B cell (primary cell): ENCODE results near the gene TOB2. TPM values are rescaled to one million over a fixed set of nuclear protein-coding genes. Genes with fewer than 3 reads are reported as not detected.

ENCODE experiments used
- ATAC-seq: fragments of 200-7000 bp; cut with Tn5 transposase; one replicate; pipeline ENCODE4 v1.10.0; 2021; ENCODE audit warnings: low read depth, mild to moderate bottlenecking, moderate number of reproducible peaks, moderate library complexity
- CTCF ChIA-PET: fragments of 350-600 bp; sonication (Branson Sonifier 250); formaldehyde crosslinking; loops from one replicate; lab custom pipeline; 2021; ENCODE audit warnings: antibody characterized with exemption, inconsistent platforms; lab: Charles Lee
- POLR2A ChIA-PET: fragments of 350-600 bp; sonication (Branson Sonifier 250); formaldehyde crosslinking; loops from one replicate; lab custom pipeline; 2021; ENCODE audit warnings: antibody characterized with exemption; lab: Charles Lee
- DNase-seq: peaks from one replicate; pipeline ENCODE4 v3.0.0; 2013
- H2AFZ ChIP-seq: 2 replicates; pipeline ENCODE4 v1.6.1; 2012; ENCODE audit warnings: mild to moderate bottlenecking, low read depth, low read length; ENCODE audit not compliant: insufficient read depth, poor library complexity, severe bottlenecking
- H3K27ac ChIP-seq, 2 donors: 1 replicate in 1 of 2; 2 replicates in 1 of 2; pipeline ENCODE4 v1.5.1; 2012 to 2013; ENCODE audit warnings: low read length in 2 of 2, mild to moderate bottlenecking in 2 of 2, moderate library complexity in 1 of 2
- H3K27me3 ChIP-seq, 4 experiments: fragments of 200-600 bp in 1 of 4; sonication (generic) in 1 of 4; replicated peaks in 1 of 4; 1 replicate in 2 of 4; 2 replicates in 2 of 4; pipeline versions ENCODE4 v1.6.1 to v1.7.0; 2013 to 2016; ENCODE audit warnings: low read length in 3 of 4, mild to moderate bottlenecking in 2 of 4, mixed read lengths in 1 of 4, moderate library complexity in 1 of 4; ENCODE audit not compliant: insufficient read depth in 4 of 4, control insufficient read depth in 3 of 4; ENCODE audit errors: control extremely low read depth in 1 of 4
- H3K36me3 ChIP-seq, 2 experiments: replicated peaks in 1 of 2; 1 replicate in 1 of 2; 2 replicates in 1 of 2; pipeline versions ENCODE4 v1.6.1 to v1.7.1; 2013; ENCODE audit warnings: low read length in 1 of 2; ENCODE audit not compliant: insufficient read depth in 2 of 2, control insufficient read depth in 1 of 2; ENCODE audit errors: control extremely low read depth in 1 of 2, extremely low read depth in 1 of 2
- H3K4me1 ChIP-seq, 2 donors: fragments of 200-600 bp in 1 of 2; sonication (generic) in 1 of 2; 1 replicate in 1 of 2; 2 replicates in 1 of 2; pipeline versions ENCODE4 v1.5.1 to v1.6.1; 2013 to 2017; ENCODE audit warnings: low read length in 2 of 2; ENCODE audit not compliant: control insufficient read depth in 2 of 2, insufficient read depth in 2 of 2
- H3K4me2 ChIP-seq: replicated peaks from 2 replicates; pipeline ENCODE3; 2012; ENCODE audit warnings: mild to moderate bottlenecking, low read depth, low read length; ENCODE audit not compliant: poor library complexity, severe bottlenecking
- H3K4me3 ChIP-seq, 5 experiments: fragments of 200-600 bp in 1 of 5; sonication (generic) in 1 of 5; 1 replicate in 3 of 5; 2 replicates in 2 of 5; pipeline versions ENCODE4 v1.5.1 to v1.7.0; 2011 to 2016; ENCODE audit warnings: low read length in 4 of 5, mild to moderate bottlenecking in 4 of 5, low read depth in 2 of 5, control low read depth in 1 of 5, moderate library complexity in 1 of 5; ENCODE audit not compliant: insufficient read depth in 1 of 5; ENCODE audit errors: control extremely low read depth in 1 of 5, extremely low read depth in 1 of 5
- H3K79me2 ChIP-seq: fragments of 200-600 bp; sonication (generic); one replicate; pipeline ENCODE4 v1.6.0; 2016; ENCODE audit warnings: low read length; ENCODE audit not compliant: control insufficient read depth, insufficient read depth
- H3K9ac ChIP-seq: fragments of 200-600 bp; sonication (generic); 2 replicates; pipeline ENCODE4 v1.6.1; 2017; ENCODE audit warnings: mild to moderate bottlenecking, low read length, moderate library complexity
- H3K9me3 ChIP-seq, 3 donors: one replicate each; pipeline versions ENCODE4 v1.6.1 to v1.7.1; 2013; ENCODE audit warnings: low read length in 2 of 3; ENCODE audit not compliant: control insufficient read depth in 2 of 3, insufficient read depth in 1 of 3; ENCODE audit errors: control extremely low read depth in 1 of 3
- H4K20me1 ChIP-seq: 2 replicates; pipeline ENCODE4 v1.6.0; 2012; ENCODE audit warnings: mild to moderate bottlenecking, low read length; ENCODE audit not compliant: insufficient read depth, control insufficient read depth, poor library complexity, severe bottlenecking
- H3K27ac Mint-ChIP-seq: one replicate; pipeline ENCODE4 v1.8.0; 2021; ENCODE audit warnings: mixed read lengths
- H3K27me3 Mint-ChIP-seq: one replicate; pipeline ENCODE4 v1.8.0; 2021; ENCODE audit warnings: mixed read lengths
- H3K4me1 Mint-ChIP-seq: one replicate; pipeline ENCODE4 v1.8.0; 2021; ENCODE audit warnings: mixed read lengths
- H3K4me3 Mint-ChIP-seq: one replicate; pipeline ENCODE4 v1.8.0; 2021; ENCODE audit warnings: mixed read lengths
- H3K9me3 Mint-ChIP-seq: one replicate; pipeline ENCODE4 v1.8.0; 2022; ENCODE audit warnings: mixed read lengths; ENCODE audit not compliant: insufficient read depth
- CTCF ChIP-seq: fragments of 200-600 bp; IDR thresholded peaks from one replicate; pipeline ENCODE4 v1.8.0; 2022; ENCODE audit warnings: antibody characterized with exemption, mild to moderate bottlenecking
- EZH2 ChIP-seq: IDR thresholded peaks from 2 replicates; pipeline ENCODE4 v1.6.1; 2012; ENCODE audit warnings: borderline replicate concordance, low read depth, mild to moderate bottlenecking, moderate library complexity, low read length; ENCODE audit not compliant: insufficient read depth, poor library complexity, severe bottlenecking
- WGBS: methylation state at CpG from one replicate; pipeline ENCODE4 v1.1.5; 2013; ENCODE audit warnings: missing lambda C conversion rate; ENCODE audit not compliant: insufficient coverage; 5-methylcytosine and 5-hydroxymethylcytosine counted together
- intact Hi-C: fragments of 100-400 bp; cut with micrococcal nuclease; formaldehyde crosslinking; loops from one replicate; pipeline ENCODE4 v1.10.0; 2022
- polyA plus RNA-seq: library from polyadenylated mRNA; depleted of rRNA; stranded (reverse); fragments of >200 nt; gene quantifications from 2 replicates; pipeline ENCODE4 v1.2.3, GENCODE V29; 2012
- total RNA-seq, 2 donors: library from RNA; stranded (reverse); fragments of 120-200 nt in 1 of 2; gene quantifications; 1 replicate in 1 of 2; 2 replicates in 1 of 2; pipeline versions ENCODE4 v1.2.3 to v1.2.4, GENCODE V29; 2013 to 2022

Gene TOB2
- total and polyA plus RNA-seq, 2 donors (not counting 1 experiment from before 2014, with no cell fraction given): 40.4 to 56.0 TPM

- Mint-ChIP-seq H3K27ac (peak overlapping the region; percentile 81), H3K9me3 (no peaks in the 10 kb centered on the region), H3K27me3 (no peaks in the 10 kb centered on the region), H3K4me1 (peaks cover 71% of the 10 kb centered on the region), H3K4me3 (peak overlapping the region; percentile 23)
- Histone ChIP-seq H3K79me2 (peaks cover 90% of the 10 kb centered on the region), H3K4me2 (no peak overlapping the region), H3K9me3 (peaks cover 0 to 10% (median 0%) of the 10 kb centered on the region in 3 donors), H4K20me1 (no peaks in the 10 kb centered on the region), H3K27ac (peak overlapping the region in 1 of 2 donors; percentile 68), H2AFZ (no peak overlapping the region), H3K4me1 (peaks cover 44 to 62% of the 10 kb centered on the region in 2 donors), H3K36me3 (peaks cover 1 to 17% of the 10 kb centered on the region in 2 experiments), H3K4me3 (no peak overlapping the region), H3K9ac (no peak overlapping the region), H3K27me3 (no peaks in the 10 kb centered on the region)
- ChIA-PET POLR2A (interaction anchor here (0.6 to 1.2 kb wide), 3 partner anchors 13 to 30 kb away, joined by 3 to 5 read pairs (median 4); no protein-coding TSS in a partner anchor), CTCF (interaction anchor here (1.2 to 2.1 kb wide), 3 partner anchors 27 to 71 kb away, joined by 3 to 12 read pairs (median 7); no protein-coding TSS in a partner anchor)
- 98% methylated on average over 3 of the region's 6 CpGs for WGBS
- TF ChIP-seq CTCF (no peak), EZH2 (no peak)
- intact Hi-C loops: no loop called here
- no peak for ATAC-seq
- no peak for DNase-seq
These were observed 28.4 kb upstream of the TOB2 start for GRCh38 chr22:41474872-41475451.

- H3K9ac ChIP-seq: no peak overlapping the region
- H3K9me3 ChIP-seq: no peaks in the 10 kb centered on the region
- H3K27ac Mint-ChIP-seq: no peak overlapping the region
- H3K79me2 ChIP-seq: peaks cover 92% of the 10 kb centered on the region
- no peak overlapping the region for H3K4me3 Mint-ChIP-seq
- no peak overlapping the region for H2AFZ ChIP-seq
- peaks cover 1 to 31% of the 10 kb centered on the region in 2 experiments for H3K36me3 ChIP-seq
- no peaks in the 10 kb centered on the region for H3K9me3 Mint-ChIP-seq
- H4K20me1 ChIP-seq: no peaks in the 10 kb centered on the region
- H3K4me1 Mint-ChIP-seq: peaks cover 66% of the 10 kb centered on the region
- no peak overlapping the region for H3K4me2 ChIP-seq
- H3K4me1 ChIP-seq: peaks cover 29 to 47% of the 10 kb centered on the region in 2 donors
- ChIA-PET POLR2A (interaction anchor here (0.5 to 0.9 kb wide), 5 partner anchors 13 to 1478 kb away, joined by 3 to 6 read pairs (median 4); no protein-coding TSS in a partner anchor), CTCF (interaction anchor here (0.7 to 1.0 kb wide), 2 partner anchors 61 to 68 kb away, joined by 4 read pairs; no protein-coding TSS in a partner anchor)
- TF ChIP-seq CTCF: no peak
- no peak for TF ChIP-seq EZH2
- H3K27me3 ChIP-seq: no peaks in the 10 kb centered on the region
- peak overlapping the region in 1 of 2 donors; percentile 17 for H3K27ac ChIP-seq
- DNase-seq (no peak), ATAC-seq (no peak)
- WGBS: 100% methylated on average over 1 of the region's 2 CpGs
- intact Hi-C loops: no loop called here
- no peak overlapping the region for H3K4me3 ChIP-seq
- H3K27me3 Mint-ChIP-seq: no peaks in the 10 kb centered on the region
These were observed 25.0 kb upstream of the TOB2 start for GRCh38 chr22:41471568-41471967.
